ENCODE results near the gene CRABP1. TPM values are rescaled to one million over a fixed set of nuclear protein-coding genes. Genes with fewer than 3 reads are reported as not detected.

Gene CRABP1
- total RNA-seq, 1 experiment from 2014 or later: 444 TPM

DNA sequence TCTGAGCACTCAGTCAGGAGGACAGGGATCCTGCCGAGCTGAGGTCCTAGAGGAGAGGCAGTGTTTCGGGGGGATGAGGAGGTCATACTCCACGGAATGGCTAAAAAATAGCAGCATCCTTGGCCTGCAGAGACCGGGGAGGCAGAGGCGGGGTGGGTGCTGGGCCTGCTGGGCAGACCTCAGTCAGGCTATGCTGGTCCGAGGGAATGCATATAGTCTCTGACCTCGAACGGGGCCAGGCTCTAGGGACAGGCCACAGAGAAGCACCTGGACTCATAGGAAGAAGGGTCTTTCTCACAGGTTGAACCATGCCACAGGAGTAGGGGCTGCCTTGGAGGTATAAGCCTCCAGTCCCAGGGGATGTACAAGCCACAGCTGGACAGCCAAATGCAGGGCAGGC lies 26.8 kb upstream of the CRABP1 start:
- no peaks in the 10 kb centered on the region for H3K36me3 Mint-ChIP-seq
- ChIA-PET CTCF (interaction anchor here (1.1 kb wide), 1 partner anchor 109 kb away, joined by 5 read pairs; no protein-coding TSS in a partner anchor), POLR2A (no interaction called here)
- H3K4me1 Mint-ChIP-seq: peaks cover 36% of the 10 kb centered on the region
- H3K27ac Mint-ChIP-seq: no peak overlapping the region
- no peaks in the 10 kb centered on the region for H3K27me3 Mint-ChIP-seq (ENCODE audit: low read depth)
- DNase-seq (ENCODE audit: low spot score) (no peak), ATAC-seq (no peak)
- TF ChIP-seq FOXK1 (CRISPR knock-in tag; IDR thresholded peaks at IDR 0.05) (no peak), TCF7 (CRISPR knock-in tag; IDR thresholded peaks at IDR 0.05; ENCODE audit: low read depth) (no peak), CBFB (CRISPR knock-in tag; IDR thresholded peaks at IDR 0.05; ENCODE audit: low read depth) (no peak), FOXP1 (CRISPR knock-in tag; IDR thresholded peaks at IDR 0.05; ENCODE audit: borderline replicate concordance) (no peak), NR2C2 (CRISPR knock-in tag; IDR thresholded peaks at IDR 0.05) (no peak), ZNF219 (CRISPR knock-in tag; IDR thresholded peaks at IDR 0.05; ENCODE audit: borderline replicate concordance) (no peak), ETV6 (CRISPR knock-in tag; IDR thresholded peaks at IDR 0.05) (no peak), ATF1 (CRISPR knock-in tag; IDR thresholded peaks at IDR 0.05) (no peak), NFYB (CRISPR knock-in tag; conservative IDR thresholded peaks at IDR 0.05; ENCODE audit: low read depth) (no peak), EMX1 (CRISPR knock-in tag; IDR thresholded peaks at IDR 0.05) (no peak), FOXJ3 (CRISPR knock-in tag; IDR thresholded peaks at IDR 0.05; ENCODE audit: borderline replicate concordance) (no peak), OVOL2 (CRISPR knock-in tag; IDR thresholded peaks at IDR 0.05; ENCODE audit: borderline replicate concordance) (no peak), SMAD3 (CRISPR knock-in tag; IDR thresholded peaks at IDR 0.05; ENCODE audit: borderline replicate concordance) (no peak), CREM (CRISPR knock-in tag; IDR thresholded peaks at IDR 0.05) (no peak)
- TF ChIP-seq, protein P1, sequence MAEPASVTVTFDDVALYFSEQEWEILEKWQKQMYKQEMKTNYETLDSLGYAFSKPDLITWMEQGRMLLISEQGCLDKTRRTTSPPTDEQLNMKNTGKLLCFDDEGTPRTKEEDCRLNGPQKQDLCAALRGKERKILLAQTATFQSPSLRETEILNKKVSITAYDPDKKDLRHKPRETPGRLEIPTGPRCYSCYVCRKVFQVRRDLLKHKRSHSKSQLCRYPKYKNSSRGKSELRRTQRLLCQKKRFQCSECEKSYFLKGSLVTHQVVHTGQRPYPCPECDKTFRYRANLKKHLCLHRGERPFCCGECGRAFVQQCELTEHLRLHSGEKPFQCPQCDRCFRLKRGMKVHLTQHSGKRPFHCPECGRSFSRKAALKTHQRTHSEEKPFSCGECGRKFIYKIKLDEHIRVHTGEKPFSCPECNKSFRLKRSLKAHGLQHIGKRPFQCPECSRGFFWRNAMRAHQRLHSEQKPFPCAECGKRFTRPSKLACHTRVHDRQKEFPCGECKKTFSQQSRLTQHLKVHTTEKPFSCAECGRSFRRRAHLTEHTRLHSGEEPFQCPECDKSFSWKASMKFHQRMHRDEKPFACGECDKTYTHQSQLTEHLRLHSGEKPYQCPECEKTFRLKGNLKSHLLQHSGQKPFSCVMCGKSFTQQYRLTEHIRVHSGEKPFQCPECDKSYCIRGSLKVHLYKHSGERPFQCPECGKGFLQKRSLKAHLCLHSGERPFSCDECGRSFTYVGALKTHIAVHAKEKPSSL (CRISPR knock-in tag; conservative IDR thresholded peaks at IDR 0.05): no peak
- TF ChIP-seq, protein P2, sequence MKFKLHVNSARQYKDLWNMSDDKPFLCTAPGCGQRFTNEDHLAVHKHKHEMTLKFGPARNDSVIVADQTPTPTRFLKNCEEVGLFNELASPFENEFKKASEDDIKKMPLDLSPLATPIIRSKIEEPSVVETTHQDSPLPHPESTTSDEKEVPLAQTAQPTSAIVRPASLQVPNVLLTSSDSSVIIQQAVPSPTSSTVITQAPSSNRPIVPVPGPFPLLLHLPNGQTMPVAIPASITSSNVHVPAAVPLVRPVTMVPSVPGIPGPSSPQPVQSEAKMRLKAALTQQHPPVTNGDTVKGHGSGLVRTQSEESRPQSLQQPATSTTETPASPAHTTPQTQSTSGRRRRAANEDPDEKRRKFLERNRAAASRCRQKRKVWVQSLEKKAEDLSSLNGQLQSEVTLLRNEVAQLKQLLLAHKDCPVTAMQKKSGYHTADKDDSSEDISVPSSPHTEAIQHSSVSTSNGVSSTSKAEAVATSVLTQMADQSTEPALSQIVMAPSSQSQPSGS (CRISPR knock-in tag; IDR thresholded peaks at IDR 0.05; ENCODE audit: borderline replicate concordance, low read depth): no peak
- TF ChIP-seq, protein P3, sequence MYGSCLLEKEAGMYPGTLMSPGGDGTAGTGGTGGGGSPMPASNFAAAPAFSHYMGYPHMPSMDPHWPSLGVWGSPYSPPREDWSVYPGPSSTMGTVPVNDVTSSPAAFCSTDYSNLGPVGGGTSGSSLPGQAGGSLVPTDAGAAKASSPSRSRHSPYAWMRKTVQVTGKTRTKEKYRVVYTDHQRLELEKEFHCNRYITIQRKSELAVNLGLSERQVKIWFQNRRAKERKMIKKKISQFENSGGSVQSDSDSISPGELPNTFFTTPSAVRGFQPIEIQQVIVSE (CRISPR knock-in tag; IDR thresholded peaks at IDR 0.05; ENCODE audit: borderline replicate concordance): no peak
- TF ChIP-seq, protein P4, sequence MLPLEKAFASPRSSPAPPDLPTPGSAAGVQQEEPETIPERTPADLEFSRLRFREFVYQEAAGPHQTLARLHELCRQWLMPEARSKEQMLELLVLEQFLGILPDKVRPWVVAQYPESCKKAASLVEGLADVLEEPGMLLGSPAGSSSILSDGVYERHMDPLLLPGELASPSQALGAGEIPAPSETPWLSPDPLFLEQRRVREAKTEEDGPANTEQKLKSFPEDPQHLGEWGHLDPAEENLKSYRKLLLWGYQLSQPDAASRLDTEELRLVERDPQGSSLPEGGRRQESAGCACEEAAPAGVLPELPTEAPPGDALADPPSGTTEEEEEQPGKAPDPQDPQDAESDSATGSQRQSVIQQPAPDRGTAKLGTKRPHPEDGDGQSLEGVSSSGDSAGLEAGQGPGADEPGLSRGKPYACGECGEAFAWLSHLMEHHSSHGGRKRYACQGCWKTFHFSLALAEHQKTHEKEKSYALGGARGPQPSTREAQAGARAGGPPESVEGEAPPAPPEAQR (CRISPR knock-in tag; IDR thresholded peaks at IDR 0.05): no peak
- no peak overlapping the region for H3K4me3 Mint-ChIP-seq
- no peaks in the 10 kb centered on the region for H3K9me3 Mint-ChIP-seq

DNA sequence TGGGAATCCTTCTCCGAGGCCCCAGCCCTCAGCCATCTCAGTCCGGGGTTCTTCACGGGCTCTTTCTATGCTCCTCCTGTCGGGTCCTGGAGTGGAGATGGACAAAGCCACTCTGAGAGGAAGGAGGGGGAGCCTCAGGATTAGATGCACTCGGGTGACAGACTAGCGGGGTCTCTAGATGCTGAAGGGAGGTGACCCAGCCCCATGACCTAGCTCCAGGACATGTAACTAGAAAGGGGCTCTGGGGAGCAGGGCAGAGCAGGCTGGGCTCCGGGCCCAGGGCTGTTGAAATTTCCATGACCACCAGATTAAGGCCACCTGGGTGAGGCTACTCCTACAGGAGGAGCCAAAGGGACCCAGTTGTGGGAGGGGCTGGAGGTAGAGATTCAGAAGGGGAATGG lies 26.0 kb upstream of the CRABP1 start:
- CTCF ChIA-PET: interaction anchor here (1.1 kb wide), 1 partner anchor 109 kb away, joined by 5 read pairs; no protein-coding TSS in a partner anchor
- DNase-seq (ENCODE audit: low spot score): no peak
- TF ChIP-seq TEAD1 (CRISPR knock-in tag; IDR thresholded peaks at IDR 0.05) (no peak), RORB (CRISPR knock-in tag; IDR thresholded peaks at IDR 0.05) (no peak), GTF2I (CRISPR knock-in tag; conservative IDR thresholded peaks at IDR 0.05) (no peak), ZNF219 (CRISPR knock-in tag; IDR thresholded peaks at IDR 0.05; ENCODE audit: borderline replicate concordance) (no peak), FOXP1 (CRISPR knock-in tag; IDR thresholded peaks at IDR 0.05; ENCODE audit: borderline replicate concordance) (no peak), TEAD4 (CRISPR knock-in tag; IDR thresholded peaks at IDR 0.05) (no peak), EMX1 (CRISPR knock-in tag; IDR thresholded peaks at IDR 0.05) (no peak), ATF1 (CRISPR knock-in tag; IDR thresholded peaks at IDR 0.05) (no peak), SMAD4 (CRISPR knock-in tag; IDR thresholded peaks at IDR 0.05) (no peak), FOXJ3 (CRISPR knock-in tag; IDR thresholded peaks at IDR 0.05; ENCODE audit: borderline replicate concordance) (no peak), NFE2L1 (CRISPR knock-in tag; IDR thresholded peaks at IDR 0.05) (no peak)
- TF ChIP-seq, protein P5, sequence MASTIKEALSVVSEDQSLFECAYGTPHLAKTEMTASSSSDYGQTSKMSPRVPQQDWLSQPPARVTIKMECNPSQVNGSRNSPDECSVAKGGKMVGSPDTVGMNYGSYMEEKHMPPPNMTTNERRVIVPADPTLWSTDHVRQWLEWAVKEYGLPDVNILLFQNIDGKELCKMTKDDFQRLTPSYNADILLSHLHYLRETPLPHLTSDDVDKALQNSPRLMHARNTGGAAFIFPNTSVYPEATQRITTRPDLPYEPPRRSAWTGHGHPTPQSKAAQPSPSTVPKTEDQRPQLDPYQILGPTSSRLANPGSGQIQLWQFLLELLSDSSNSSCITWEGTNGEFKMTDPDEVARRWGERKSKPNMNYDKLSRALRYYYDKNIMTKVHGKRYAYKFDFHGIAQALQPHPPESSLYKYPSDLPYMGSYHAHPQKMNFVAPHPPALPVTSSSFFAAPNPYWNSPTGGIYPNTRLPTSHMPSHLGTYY (CRISPR knock-in tag; IDR thresholded peaks at IDR 0.05): no peak
- TF ChIP-seq, protein P6, sequence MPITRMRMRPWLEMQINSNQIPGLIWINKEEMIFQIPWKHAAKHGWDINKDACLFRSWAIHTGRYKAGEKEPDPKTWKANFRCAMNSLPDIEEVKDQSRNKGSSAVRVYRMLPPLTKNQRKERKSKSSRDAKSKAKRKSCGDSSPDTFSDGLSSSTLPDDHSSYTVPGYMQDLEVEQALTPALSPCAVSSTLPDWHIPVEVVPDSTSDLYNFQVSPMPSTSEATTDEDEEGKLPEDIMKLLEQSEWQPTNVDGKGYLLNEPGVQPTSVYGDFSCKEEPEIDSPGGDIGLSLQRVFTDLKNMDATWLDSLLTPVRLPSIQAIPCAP (CRISPR knock-in tag; IDR thresholded peaks at IDR 0.05): no peak
- TF ChIP-seq, protein P3 (CRISPR knock-in tag; IDR thresholded peaks at IDR 0.05; ENCODE audit: borderline replicate concordance): no peak
- TF ChIP-seq, protein P7, sequence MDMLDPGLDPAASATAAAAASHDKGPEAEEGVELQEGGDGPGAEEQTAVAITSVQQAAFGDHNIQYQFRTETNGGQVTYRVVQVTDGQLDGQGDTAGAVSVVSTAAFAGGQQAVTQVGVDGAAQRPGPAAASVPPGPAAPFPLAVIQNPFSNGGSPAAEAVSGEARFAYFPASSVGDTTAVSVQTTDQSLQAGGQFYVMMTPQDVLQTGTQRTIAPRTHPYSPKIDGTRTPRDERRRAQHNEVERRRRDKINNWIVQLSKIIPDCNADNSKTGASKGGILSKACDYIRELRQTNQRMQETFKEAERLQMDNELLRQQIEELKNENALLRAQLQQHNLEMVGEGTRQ (CRISPR knock-in tag; IDR thresholded peaks at IDR 0.05): no peak
- no peaks in the 10 kb centered on the region for H3K27me3 Mint-ChIP-seq (ENCODE audit: low read depth)
- no peaks in the 10 kb centered on the region for H3K36me3 Mint-ChIP-seq
- POLR2A ChIA-PET: no interaction called here
- H3K27ac Mint-ChIP-seq: no peak overlapping the region; the same call in 1 of the 2 replicates
- H3K4me1 Mint-ChIP-seq: peaks cover 36% of the 10 kb centered on the region
- no peaks in the 10 kb centered on the region for H3K9me3 Mint-ChIP-seq
- no peak overlapping the region for H3K4me3 Mint-ChIP-seq
- ATAC-seq: no peak
